ENCODE measurements around the gene GTF2H1.

Gene GTF2H1

GRCh38 chr11:18332302-18332701 lies 9.9 kb downstream of the GTF2H1 start:
- ChIA-PET POLR2A (no interaction called here), CTCF (no interaction called here)
- no peak for TF ChIP-seq CTCF (IDR thresholded peaks at IDR 0.05; ENCODE audit: insufficient read depth, low read length, missing control alignments)
- no peak for DNase-seq (ENCODE audit: low read depth, low spot score)
- no peak overlapping the region for H3K4me3 ChIP-seq (ENCODE audit: low read depth, low read length)

- POLR2A ChIA-PET = no interaction called here
- no peak overlapping the region for H3K4me3 ChIP-seq (ENCODE audit: low read depth, low read length)
- no peak for TF ChIP-seq CTCF (IDR thresholded peaks at IDR 0.05; ENCODE audit: insufficient read depth, low read length, missing control alignments)
- CTCF ChIA-PET = no interaction called here
- DNase-seq (ENCODE audit: low read depth, low spot score) = no peak
Observed at GRCh38 chr11:18332891-18333290, 10.5 kb downstream of the GTF2H1 start.

DNA sequence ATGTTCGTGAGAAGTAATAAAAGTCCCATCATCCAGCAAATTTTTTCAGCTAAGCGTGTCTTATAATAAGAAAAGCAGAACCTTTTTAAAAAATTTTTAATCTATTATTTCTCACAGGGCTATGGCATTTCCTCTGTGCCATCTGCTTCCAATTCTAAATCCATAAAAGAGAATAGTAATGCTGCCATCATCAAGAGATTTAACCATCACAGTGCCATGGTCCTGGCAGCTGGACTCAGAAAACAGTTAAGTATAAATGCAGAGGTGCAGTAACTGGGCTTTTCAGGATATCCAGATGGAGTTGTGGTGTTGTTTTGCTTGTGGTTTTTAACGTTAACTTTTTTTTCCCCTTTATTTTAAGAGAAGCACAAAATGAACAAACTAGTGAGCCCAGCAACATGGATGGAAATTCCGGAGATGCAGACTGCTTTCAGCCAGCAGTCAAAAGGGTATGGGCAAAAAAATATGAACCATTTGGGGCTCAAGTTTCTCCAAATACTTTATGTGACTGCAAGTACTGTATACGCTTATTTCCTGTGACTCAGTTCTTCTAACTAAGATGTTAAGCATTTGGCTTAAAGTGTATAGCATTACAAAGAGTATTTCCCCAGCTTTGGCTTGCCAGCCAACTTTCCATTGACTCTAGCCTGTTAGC lies 25.2 kb downstream of the GTF2H1 start:
- no peak for TF ChIP-seq CTCF (IDR thresholded peaks at IDR 0.05; ENCODE audit: insufficient read depth, low read length, missing control alignments)
- peak overlapping the region; percentile 15 for H3K4me3 ChIP-seq (ENCODE audit: low read depth, low read length)
- peak; percentile 65 for DNase-seq (ENCODE audit: low read depth, low spot score)
- POLR2A ChIA-PET = interaction anchor here (0.7 to 3.4 kb wide), 5 partner anchors 36 to 72 kb away, joined by 3 to 46 read pairs (median 4); partner anchors contain the start of gene LDHA
- CTCF ChIA-PET = interaction anchor here (1.0 to 1.7 kb wide), 3 partner anchors 12 to 104 kb away, joined by 3 to 5 read pairs (median 4); no protein-coding TSS in a partner anchor

GRCh38 chr11:18352581-18352980 lies 30.2 kb downstream of the GTF2H1 start:
- no peak for DNase-seq (ENCODE audit: low read depth, low spot score)
- no peak for TF ChIP-seq CTCF (IDR thresholded peaks at IDR 0.05; ENCODE audit: insufficient read depth, low read length, missing control alignments)
- CTCF ChIA-PET = interaction anchor here (1.7 kb wide), 1 partner anchor 12 kb away, joined by 4 read pairs; no protein-coding TSS in a partner anchor

GRCh38 chr11:18358646-18359045 lies 36.3 kb downstream of the GTF2H1 start:
- TF ChIP-seq CTCF (IDR thresholded peaks at IDR 0.05; ENCODE audit: insufficient read depth, low read length, missing control alignments) = no peak
- no peak overlapping the region for H3K4me3 ChIP-seq (ENCODE audit: low read depth, low read length)
- ChIA-PET POLR2A (interaction anchor here (0.7 kb wide), 1 partner anchor 39 kb away, joined by 4 read pairs; no protein-coding TSS in a partner anchor), CTCF (interaction anchor here (0.9 to 1.2 kb wide), 2 partner anchors 10 to 15 kb away, joined by 3 read pairs; no protein-coding TSS in a partner anchor)
- DNase-seq (ENCODE audit: low read depth, low spot score) = no peak

More at GRCh38 chr11:18352581-18352980, 30.2 kb downstream of the GTF2H1 start:
- POLR2A ChIA-PET = interaction anchor here (0.9 to 1.7 kb wide), 2 partner anchors 31 to 42 kb away, joined by 3 to 6 read pairs; partner anchors contain the start of genes GTF2H1, HPS5 and LDHA
- no peak overlapping the region for H3K4me3 ChIP-seq (ENCODE audit: low read depth, low read length)

GRCh38 chr11:18361154-18361553 lies 38.8 kb downstream of the GTF2H1 start:
- no peak overlapping the region for H3K4me3 ChIP-seq (ENCODE audit: low read depth, low read length)
- CTCF ChIA-PET = no interaction called here
- no peak for TF ChIP-seq CTCF (IDR thresholded peaks at IDR 0.05; ENCODE audit: insufficient read depth, low read length, missing control alignments)
- DNase-seq (ENCODE audit: low read depth, low spot score) = no peak
- POLR2A ChIA-PET = no interaction called here
